K562 (cell line): ENCODE measurements around the gene TRMT112. TPM values are rescaled to one million over a fixed set of nuclear protein-coding genes. Genes with fewer than 3 reads are reported as not detected.
A peak's percentile ranks its signal among the peaks of the same experiment; 100 is the strongest.

Experiments
- CHD7 ChIP-seq: fragments of 200-600 bp; sonication (generic); IDR thresholded peaks from one replicate; pipeline ENCODE4 v1.6.1; 2012; ENCODE audit warnings: mild to moderate bottlenecking, low read depth, low read length, inconsistent platforms
- DNMT1 ChIP-seq: fragments of 450-650 bp; IDR thresholded peaks from 2 replicates; pipeline ENCODE4 v1.6.1; 2016; ENCODE audit warnings: antibody characterized with exemption, mild to moderate bottlenecking
- MBD2 ChIP-seq: sonication (generic); IDR thresholded peaks from 2 replicates; pipeline ENCODE4 v1.6.1; 2016; ENCODE audit warnings: low read depth, borderline replicate concordance
- PRDM10 ChIP-seq: fragments of 450-650 bp; IDR thresholded peaks from 2 replicates; pipeline ENCODE4 v1.6.1; 2018; ENCODE audit not compliant: partially characterized antibody
- SNAPC5 ChIP-seq: fragments of 250-450 bp; sonication (Bioruptor Pico); IDR thresholded peaks from 2 replicates; pipeline ENCODE4 v1.8.0; 2021; ENCODE audit warnings: moderate library complexity, mild to moderate bottlenecking, inconsistent platforms
- SPI1 ChIP-seq: IDR thresholded peaks from 2 replicates; pipeline ENCODE4 v1.6.1; 2011; ENCODE audit warnings: low read depth, low read length, control low read depth, borderline replicate concordance
- VEZF1 ChIP-seq: fragments of 200-800 bp; sonication (Bioruptor generic); IDR thresholded peaks from 2 replicates; pipeline ENCODE4 v1.6.1; 2017; ENCODE audit warnings: missing genetic modification characterization, missing compliant biosample characterization
- ZNF282 ChIP-seq: sonication (generic); formaldehyde crosslinking; IDR thresholded peaks from 2 replicates; pipeline ENCODE4 v1.8.1; 2023; ENCODE audit warnings: missing genetic modification reagents
- ZNF830 ChIP-seq: fragments of 250-450 bp; sonication (Bioruptor Pico); IDR thresholded peaks from 2 replicates; pipeline ENCODE4 v1.5.0; 2021; ENCODE audit warnings: mild to moderate bottlenecking
- polyA plus RNA-seq, 8 experiments: library from polyadenylated mRNA; depleted of rRNA in 4 of 8; stranded (reverse) in 5 of 8; unstranded in 3 of 8; fragments of >200 nt; fragmentation: Nextera tagmentation in 2 of 8; fragmentation: Illumina TruSeq in 1 of 8; extraction: Ambion mirVana in 2 of 8; extraction: Trizol in 1 of 8; gene quantifications; 2 replicates each; pipeline versions ENCODE4 v1.2.1 to v1.2.3, GENCODE V29; 2011 to 2014; ENCODE audit warnings: inconsistent platforms in 1 of 8, missing spikeins in 1 of 8
- total RNA-seq, 7 experiments: library from RNA; depleted of rRNA in 6 of 7; stranded (reverse); fragments of >200 nt in 6 of 7; fragmentation: Illumina TruSeq in 2 of 7; extraction: Trizol in 2 of 7; gene quantifications; 2 replicates each; pipeline versions ENCODE4 v1.2.1 to v1.2.3, GENCODE V29; 2011 to 2021; ENCODE audit warnings: low replicate concordance in 1 of 7

The TRMT112 gene
- total and polyA plus RNA-seq, 9 of the 15 experiments (the other 6 are each of a cell fraction or from before 2014, with no cell fraction given) = 162 to 444 (median 300) TPM

GRCh38 chr11:64356498-64357411 lies 39.4 kb upstream of the TRMT112 start (continued):
- TF ChIP-seq CHD7 (no peak), DNMT1 (no peak), ZNF282 (CRISPR knock-in tag) (no peak), SNAPC5 (CRISPR knock-in tag) (no peak), MBD2 (no peak), PRDM10 (peak; percentile 51), VEZF1 (peak; percentile 85), SPI1 (no peak), ZNF830 (CRISPR knock-in tag) (no peak)
